Measurements from ENCODE around the gene GMDS.

The GMDS gene

DNA sequence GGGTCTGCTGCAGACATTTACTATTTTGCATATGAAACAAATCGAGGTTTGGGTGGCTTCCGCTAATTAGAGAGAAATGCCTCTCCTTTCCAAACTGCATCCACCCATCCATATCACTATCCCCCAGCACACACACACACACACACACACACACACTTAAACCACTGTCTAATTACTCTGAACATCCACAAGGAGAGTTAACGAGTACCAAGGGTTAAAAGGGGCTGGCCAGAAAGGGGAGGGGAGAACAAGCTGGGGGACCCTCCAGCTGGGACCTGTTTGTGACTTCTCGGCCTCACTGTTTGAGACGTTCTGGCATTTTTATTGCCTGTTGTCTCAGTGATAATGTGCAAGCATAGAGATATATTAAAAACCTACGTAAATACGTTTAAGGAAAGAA lies 374.5 kb downstream of the GMDS start:
- Histone ChIP-seq H3K27me3 (ENCODE audit: insufficient read depth, low read length) (no peaks in the 10 kb centered on the region), H3K36me3 (ENCODE audit: insufficient read depth, low read depth, low read length) (no peaks in the 10 kb centered on the region), H3K27ac (ENCODE audit: low read length) (no peak overlapping the region), H3K9me3 (ENCODE audit: insufficient read depth, low read depth, low read length) (no peaks in the 10 kb centered on the region), H3K4me1 (ENCODE audit: insufficient read depth, low read length) (peaks cover 42% of the 10 kb centered on the region; the same call in 1 of the 2 replicates), H3K4me3 (ENCODE audit: low read length) (no peak overlapping the region; the same call in 1 of the 2 replicates), H3K9ac (ENCODE audit: low read depth, low read length) (no peak overlapping the region)

GRCh38 chr6:1870251-1870650 lies 375.2 kb downstream of the GMDS start:
- no peak overlapping the region for H3K27ac ChIP-seq (ENCODE audit: low read length)
- H3K36me3 ChIP-seq (ENCODE audit: insufficient read depth, low read depth, low read length), result no peaks in the 10 kb centered on the region
- no peaks in the 10 kb centered on the region for H3K27me3 ChIP-seq (ENCODE audit: insufficient read depth, low read length)
- no peak overlapping the region for H3K4me3 ChIP-seq (ENCODE audit: low read length)
- H3K4me1 ChIP-seq (ENCODE audit: insufficient read depth, low read length), result peaks cover 42% of the 10 kb centered on the region; the same call in 1 of the 2 replicates
- H3K9me3 ChIP-seq (ENCODE audit: insufficient read depth, low read depth, low read length), result no peaks in the 10 kb centered on the region
- H3K9ac ChIP-seq (ENCODE audit: low read depth, low read length), result no peak overlapping the region

DNA sequence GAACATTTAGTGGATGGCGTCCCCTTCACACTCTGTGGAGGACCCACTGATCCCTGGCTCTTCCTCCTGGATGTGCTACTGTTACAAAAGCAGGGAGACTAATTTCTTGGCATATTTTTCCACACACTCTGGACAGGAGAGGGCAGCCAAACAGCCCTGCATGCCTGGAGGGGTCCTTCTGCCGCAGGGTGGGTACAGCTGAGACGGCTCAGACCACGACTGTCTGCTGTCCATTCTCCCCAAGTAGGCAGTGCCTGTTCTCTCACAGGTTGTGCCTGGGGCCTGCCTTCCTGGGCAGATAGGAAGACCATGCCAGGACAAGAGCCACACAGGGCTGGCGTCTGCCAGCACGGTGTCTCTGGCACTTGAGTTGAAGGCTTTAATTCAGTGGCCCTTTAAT lies 375.6 kb downstream of the GMDS start:
- H3K9ac ChIP-seq (ENCODE audit: low read depth, low read length), result no peak overlapping the region
- H3K27ac ChIP-seq (ENCODE audit: low read length), result no peak overlapping the region
- peaks cover 43% of the 10 kb centered on the region; the same call in 1 of the 2 replicates for H3K4me1 ChIP-seq (ENCODE audit: insufficient read depth, low read length)
- H3K36me3 ChIP-seq (ENCODE audit: insufficient read depth, low read depth, low read length), result no peaks in the 10 kb centered on the region
- H3K4me3 ChIP-seq (ENCODE audit: low read length), result no peak overlapping the region
- H3K27me3 ChIP-seq (ENCODE audit: insufficient read depth, low read length), result no peaks in the 10 kb centered on the region
- H3K9me3 ChIP-seq (ENCODE audit: insufficient read depth, low read depth, low read length), result no peaks in the 10 kb centered on the region

- no peak overlapping the region for H3K9ac ChIP-seq (ENCODE audit: low read depth, low read length)
- H3K36me3 ChIP-seq (ENCODE audit: insufficient read depth, low read depth, low read length), result no peaks in the 10 kb centered on the region
- no peak overlapping the region for H3K27ac ChIP-seq (ENCODE audit: low read length)
- H3K27me3 ChIP-seq (ENCODE audit: insufficient read depth, low read length), result no peaks in the 10 kb centered on the region
- H3K4me3 ChIP-seq (ENCODE audit: low read length), result no peak overlapping the region
- H3K9me3 ChIP-seq (ENCODE audit: insufficient read depth, low read depth, low read length), result no peaks in the 10 kb centered on the region
- H3K4me1 ChIP-seq (ENCODE audit: insufficient read depth, low read length), result peaks cover 44% of the 10 kb centered on the region; the same call in 1 of the 2 replicates
Observed at GRCh38 chr6:1869308-1869707, 376.1 kb downstream of the GMDS start.

DNA sequence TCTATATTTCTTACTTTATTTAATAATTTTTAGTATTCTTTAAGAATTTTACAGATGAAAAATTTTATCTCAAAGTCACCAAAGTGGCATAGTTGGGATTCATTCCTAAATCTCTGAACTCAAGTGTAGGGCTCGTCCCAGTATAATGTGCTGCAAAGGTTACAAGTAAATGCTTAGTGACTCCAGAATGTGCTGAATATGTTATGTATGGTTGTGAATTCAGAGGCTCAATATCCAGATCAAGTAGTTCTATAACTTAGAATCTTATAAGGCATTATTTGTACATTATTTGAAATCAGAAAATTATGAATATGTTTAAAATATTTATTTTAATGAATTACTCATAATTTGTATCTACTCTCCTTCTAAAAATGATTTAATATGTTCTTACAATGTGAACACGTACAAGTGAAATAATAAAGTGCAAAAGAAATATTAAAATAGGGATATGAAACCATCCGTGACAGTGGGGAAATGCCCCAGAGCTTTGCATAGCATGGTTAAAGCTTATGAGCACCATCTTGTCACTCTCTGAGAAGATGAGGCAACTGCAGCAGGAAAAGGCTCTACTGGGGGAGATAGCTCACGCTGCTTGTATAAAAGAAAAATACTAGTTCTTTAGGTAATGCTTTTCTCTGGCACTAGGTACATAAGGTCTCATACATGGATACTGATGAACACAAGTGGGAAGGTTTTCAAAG lies 376.7 kb downstream of the GMDS start:
- Histone ChIP-seq H3K9ac (ENCODE audit: low read depth, low read length) (no peak overlapping the region), H3K9me3 (ENCODE audit: insufficient read depth, low read depth, low read length) (no peaks in the 10 kb centered on the region), H3K4me1 (ENCODE audit: insufficient read depth, low read length) (peaks cover 44% of the 10 kb centered on the region; the same call in 1 of the 2 replicates), H3K4me3 (ENCODE audit: low read length) (no peak overlapping the region), H3K27me3 (ENCODE audit: insufficient read depth, low read length) (no peaks in the 10 kb centered on the region), H3K36me3 (ENCODE audit: insufficient read depth, low read depth, low read length) (no peaks in the 10 kb centered on the region), H3K27ac (ENCODE audit: low read length) (no peak overlapping the region)

DNA sequence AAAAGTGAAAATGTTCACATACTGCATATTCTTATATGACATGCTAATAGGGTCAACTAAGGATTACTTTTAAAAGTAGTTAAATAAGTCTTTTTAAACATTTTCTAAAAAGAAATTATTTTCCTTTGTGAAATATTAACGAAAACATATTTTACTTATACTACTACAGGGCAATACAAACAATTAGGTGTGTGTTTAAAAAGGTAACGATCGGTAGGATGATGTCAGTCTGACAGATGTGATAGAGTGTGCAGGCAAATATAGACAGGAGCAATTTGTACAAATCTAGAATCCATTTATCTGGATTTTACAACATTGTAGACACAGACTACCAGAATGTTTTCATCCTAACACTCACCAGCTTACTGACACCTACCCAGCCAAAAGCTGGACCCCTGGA lies 378.2 kb downstream of the GMDS start:
- Histone ChIP-seq H3K27ac (ENCODE audit: low read length) (no peak overlapping the region), H3K4me1 (ENCODE audit: insufficient read depth, low read length) (peaks cover 37% of the 10 kb centered on the region; the same call in 1 of the 2 replicates)

GRCh38 chr6:1865585-1865984 lies 379.8 kb downstream of the GMDS start:
- Histone ChIP-seq H3K36me3 (ENCODE audit: insufficient read depth, low read depth, low read length) (no peaks in the 10 kb centered on the region), H3K4me3 (ENCODE audit: low read length) (no peak overlapping the region), H3K27me3 (ENCODE audit: insufficient read depth, low read length) (no peaks in the 10 kb centered on the region), H3K9ac (ENCODE audit: low read depth, low read length) (no peak overlapping the region), H3K4me1 (ENCODE audit: insufficient read depth, low read length) (peaks cover 24% of the 10 kb centered on the region; the same call in 1 of the 2 replicates), H3K9me3 (ENCODE audit: insufficient read depth, low read depth, low read length) (no peaks in the 10 kb centered on the region), H3K27ac (ENCODE audit: low read length) (no peak overlapping the region)

More for the DNA sequence above, 378.2 kb downstream of the GMDS start:
- Histone ChIP-seq H3K9me3 (ENCODE audit: insufficient read depth, low read depth, low read length) (no peaks in the 10 kb centered on the region), H3K36me3 (ENCODE audit: insufficient read depth, low read depth, low read length) (no peaks in the 10 kb centered on the region), H3K4me3 (ENCODE audit: low read length) (no peak overlapping the region), H3K27me3 (ENCODE audit: insufficient read depth, low read length) (no peaks in the 10 kb centered on the region), H3K9ac (ENCODE audit: low read depth, low read length) (no peak overlapping the region)

- no peak overlapping the region for H3K9ac ChIP-seq (ENCODE audit: low read depth, low read length)
- H3K36me3 ChIP-seq (ENCODE audit: insufficient read depth, low read depth, low read length), result no peaks in the 10 kb centered on the region
- peaks cover 14% of the 10 kb centered on the region; the same call in 1 of the 2 replicates for H3K4me1 ChIP-seq (ENCODE audit: insufficient read depth, low read length)
- no peaks in the 10 kb centered on the region for H3K27me3 ChIP-seq (ENCODE audit: insufficient read depth, low read length)
- H3K27ac ChIP-seq (ENCODE audit: low read length), result no peak overlapping the region
- no peaks in the 10 kb centered on the region for H3K9me3 ChIP-seq (ENCODE audit: insufficient read depth, low read depth, low read length)
- H3K4me3 ChIP-seq (ENCODE audit: low read length), result no peak overlapping the region
Observed at GRCh38 chr6:1864496-1864895, 380.9 kb downstream of the GMDS start.

DNA sequence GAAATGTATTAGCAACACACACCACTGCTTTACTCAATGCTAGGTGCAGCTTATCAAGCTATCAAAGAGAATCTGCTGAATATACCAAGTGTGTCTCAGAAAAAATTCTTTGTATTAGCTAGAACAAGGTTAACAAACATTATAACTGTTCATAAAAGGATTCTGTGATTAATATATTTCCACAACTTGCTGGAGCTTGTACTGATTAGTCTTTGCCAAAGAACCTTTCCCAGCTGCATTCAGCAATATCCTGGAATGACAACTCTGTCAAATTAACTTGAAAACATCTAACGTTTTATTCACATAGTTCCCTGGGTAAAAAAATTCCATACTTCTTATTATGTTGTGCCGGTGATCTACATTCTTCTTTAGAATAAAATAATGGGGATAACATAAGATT lies 383.0 kb downstream of the GMDS start:
- H3K9ac ChIP-seq (ENCODE audit: low read depth, low read length), result no peak overlapping the region

GRCh38 chr6:1860756-1861348 lies 384.6 kb downstream of the GMDS start:
- H3K36me3 ChIP-seq (ENCODE audit: insufficient read depth, low read depth, low read length), result no peaks in the 10 kb centered on the region
- H3K9me3 ChIP-seq (ENCODE audit: insufficient read depth, low read depth, low read length), result no peaks in the 10 kb centered on the region
- no peaks in the 10 kb centered on the region for H3K27me3 ChIP-seq (ENCODE audit: insufficient read depth, low read length)
- no peak overlapping the region for H3K9ac ChIP-seq (ENCODE audit: low read depth, low read length)
- H3K4me3 ChIP-seq (ENCODE audit: low read length), result no peak overlapping the region
- H3K4me1 ChIP-seq (ENCODE audit: insufficient read depth, low read length), result peaks cover 14% of the 10 kb centered on the region
- no peak overlapping the region for H3K27ac ChIP-seq (ENCODE audit: low read length)

More for the DNA sequence above, 383.0 kb downstream of the GMDS start:
- Histone ChIP-seq H3K4me1 (ENCODE audit: insufficient read depth, low read length) (peaks cover 7% of the 10 kb centered on the region; the same call in 1 of the 2 replicates), H3K4me3 (ENCODE audit: low read length) (no peak overlapping the region), H3K9me3 (ENCODE audit: insufficient read depth, low read depth, low read length) (no peaks in the 10 kb centered on the region), H3K27ac (ENCODE audit: low read length) (no peak overlapping the region), H3K27me3 (ENCODE audit: insufficient read depth, low read length) (no peaks in the 10 kb centered on the region), H3K36me3 (ENCODE audit: insufficient read depth, low read depth, low read length) (no peaks in the 10 kb centered on the region)

DNA sequence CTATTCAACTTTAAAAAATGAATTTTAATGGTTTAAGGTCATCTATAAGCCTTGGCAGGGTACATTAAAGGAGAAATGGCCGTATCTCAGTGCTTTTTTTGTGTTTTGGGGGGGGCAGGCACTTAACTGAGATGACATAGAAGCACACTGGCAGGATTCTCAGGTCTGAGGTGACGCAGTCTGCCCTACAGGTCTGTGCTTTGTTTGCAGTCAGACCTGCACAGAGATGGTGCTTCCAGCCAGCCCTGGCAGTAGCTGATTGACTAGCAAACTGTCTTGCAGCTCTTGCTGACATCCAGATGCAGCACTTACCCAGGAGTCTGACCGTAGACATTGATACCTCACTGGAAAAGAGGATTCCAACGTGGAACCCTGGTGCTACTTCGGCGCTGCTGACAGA lies 386.5 kb downstream of the GMDS start:
- Histone ChIP-seq H3K4me3 (ENCODE audit: low read length) (no peak overlapping the region), H3K27me3 (ENCODE audit: insufficient read depth, low read length) (no peaks in the 10 kb centered on the region), H3K36me3 (ENCODE audit: insufficient read depth, low read depth, low read length) (no peaks in the 10 kb centered on the region), H3K27ac (ENCODE audit: low read length) (no peak overlapping the region), H3K4me1 (ENCODE audit: insufficient read depth, low read length) (peaks cover 13% of the 10 kb centered on the region), H3K9ac (ENCODE audit: low read depth, low read length) (no peak overlapping the region), H3K9me3 (ENCODE audit: insufficient read depth, low read depth, low read length) (no peaks in the 10 kb centered on the region)

- no peak overlapping the region for H3K9ac ChIP-seq (ENCODE audit: low read depth, low read length)
Observed at GRCh38 chr6:1858196-1858595, 387.2 kb downstream of the GMDS start.

More at GRCh38 chr6:1858196-1858595, 387.2 kb downstream of the GMDS start:
- no peaks in the 10 kb centered on the region for H3K9me3 ChIP-seq (ENCODE audit: insufficient read depth, low read depth, low read length)
- no peaks in the 10 kb centered on the region for H3K36me3 ChIP-seq (ENCODE audit: insufficient read depth, low read depth, low read length)
- no peak overlapping the region for H3K4me3 ChIP-seq (ENCODE audit: low read length)
- no peaks in the 10 kb centered on the region for H3K27me3 ChIP-seq (ENCODE audit: insufficient read depth, low read length)
- H3K4me1 ChIP-seq (ENCODE audit: insufficient read depth, low read length), result peaks cover 13% of the 10 kb centered on the region
- no peak overlapping the region for H3K27ac ChIP-seq (ENCODE audit: low read length)

Data from iPS-20b (cell line).